Muscle layer of colon (tissue), 2 donors: ENCODE results near the gene GABBR1.

Source experiments
- H3K27ac ChIP-seq: one replicate; pipeline ENCODE4 v1.7.0; 2013; ENCODE audit warnings: low read depth, mild to moderate bottlenecking, low read length, moderate library complexity
- H3K27me3 ChIP-seq, 2 donors: one replicate each; pipeline ENCODE4 v1.7.0; 2013; ENCODE audit warnings: low read length in 2 of 2, mild to moderate bottlenecking in 2 of 2; ENCODE audit not compliant: insufficient read depth in 2 of 2, control insufficient read depth in 1 of 2
- H3K36me3 ChIP-seq: one replicate; pipeline ENCODE4 v1.7.0; 2013; ENCODE audit warnings: mild to moderate bottlenecking, low read length; ENCODE audit not compliant: insufficient read depth
- H3K4me1 ChIP-seq: one replicate; pipeline ENCODE4 v1.7.0; 2013; ENCODE audit warnings: mild to moderate bottlenecking, low read length; ENCODE audit not compliant: insufficient read depth
- H3K4me3 ChIP-seq, 2 donors: one replicate each; pipeline ENCODE4 v1.7.0; 2013; ENCODE audit warnings: low read length in 2 of 2, low read depth in 1 of 2, mild to moderate bottlenecking in 1 of 2, moderate library complexity in 1 of 2
- H3K9ac ChIP-seq: one replicate; pipeline ENCODE4 v1.7.0; 2013; ENCODE audit warnings: low read length
- H3K9me3 ChIP-seq: one replicate; pipeline ENCODE4 v1.7.0; 2013; ENCODE audit warnings: mild to moderate bottlenecking, low read length
- donor health status: abdominal sarcoma.
- donor health status: Adenocarcinoma of cecum.

Gene GABBR1

DNA sequence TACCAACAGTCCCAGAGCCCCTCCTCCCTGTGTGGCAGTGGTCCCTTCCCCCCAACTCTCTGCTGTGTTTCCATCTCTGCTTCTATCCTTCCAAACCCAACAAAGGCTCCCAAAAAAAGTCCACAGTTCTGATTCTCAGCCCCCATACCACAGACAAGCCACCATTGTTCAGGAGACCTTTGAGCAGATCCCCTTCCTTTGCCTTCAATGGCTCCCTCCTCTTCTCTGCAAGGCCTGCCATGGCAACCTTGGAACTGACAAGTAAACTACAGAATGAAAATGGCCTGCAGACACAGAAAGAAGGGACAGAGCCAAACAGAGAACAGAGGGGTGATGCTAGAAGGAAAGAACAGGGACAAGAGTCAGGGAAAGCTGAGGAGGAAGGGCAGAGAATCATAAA is 24.9 kb downstream of the GABBR1 start:
- no peak overlapping the region for H3K9ac ChIP-seq
- H3K27ac ChIP-seq: no peak overlapping the region
- no peaks in the 10 kb centered on the region for H3K4me1 ChIP-seq
- peaks cover 84% of the 10 kb centered on the region for H3K36me3 ChIP-seq
- no peaks in the 10 kb centered on the region for H3K9me3 ChIP-seq
- H3K4me3 ChIP-seq: no peak overlapping the region
- H3K27me3 ChIP-seq: no peaks in the 10 kb centered on the region

DNA sequence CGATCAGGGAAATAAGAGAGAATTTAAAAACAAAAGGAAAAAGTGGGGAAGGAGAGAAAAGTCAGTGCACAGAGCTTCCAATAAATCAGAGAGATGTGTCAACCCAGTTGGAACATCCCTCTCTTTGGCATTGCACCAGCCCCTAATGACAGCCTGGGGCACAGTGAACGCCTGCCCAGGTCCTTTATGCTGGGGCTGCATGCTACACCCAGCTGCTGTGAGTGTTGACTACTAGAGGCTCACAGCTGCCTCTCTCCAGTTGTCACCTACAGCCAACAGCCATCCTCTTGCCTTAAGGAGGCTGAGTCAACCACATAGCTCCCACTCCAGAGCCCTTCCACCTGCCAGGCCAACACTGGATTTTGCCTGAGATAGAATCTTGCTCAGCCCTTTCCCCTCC is 29.1 kb downstream of the GABBR1 start:
- no peak overlapping the region for H3K9ac ChIP-seq
- H3K36me3 ChIP-seq: peaks cover 64% of the 10 kb centered on the region
- H3K9me3 ChIP-seq: no peaks in the 10 kb centered on the region
- H3K27me3 ChIP-seq: no peaks in the 10 kb centered on the region
- no peaks in the 10 kb centered on the region for H3K4me1 ChIP-seq
- no peak overlapping the region for H3K27ac ChIP-seq
- no peak overlapping the region for H3K4me3 ChIP-seq

DNA sequence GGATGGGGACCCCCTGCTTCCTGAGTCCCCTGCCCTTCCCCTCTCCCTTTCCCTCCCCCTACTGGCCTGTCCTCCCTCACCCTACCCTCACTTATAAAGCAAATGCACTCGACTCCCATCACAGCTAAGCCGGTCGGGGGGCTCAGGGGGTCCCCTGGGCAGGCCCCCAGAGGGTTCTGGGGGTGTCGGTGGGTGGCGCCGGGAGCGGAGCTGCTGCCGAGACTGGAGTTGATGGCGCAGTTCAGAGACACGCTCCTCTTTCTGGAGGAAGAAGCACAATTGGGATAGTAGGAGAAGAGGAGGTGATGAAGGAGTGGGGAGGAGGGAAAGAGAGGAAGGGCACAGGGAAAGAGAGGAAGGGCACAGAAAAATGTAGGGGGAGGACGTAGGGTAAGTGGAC is 29.5 kb downstream of the GABBR1 start:
- no peaks in the 10 kb centered on the region for H3K4me1 ChIP-seq
- no peaks in the 10 kb centered on the region for H3K9me3 ChIP-seq
- H3K9ac ChIP-seq: no peak overlapping the region
- no peaks in the 10 kb centered on the region for H3K27me3 ChIP-seq
- no peak overlapping the region for H3K27ac ChIP-seq
- H3K36me3 ChIP-seq: peaks cover 59% of the 10 kb centered on the region
- no peak overlapping the region for H3K4me3 ChIP-seq

DNA sequence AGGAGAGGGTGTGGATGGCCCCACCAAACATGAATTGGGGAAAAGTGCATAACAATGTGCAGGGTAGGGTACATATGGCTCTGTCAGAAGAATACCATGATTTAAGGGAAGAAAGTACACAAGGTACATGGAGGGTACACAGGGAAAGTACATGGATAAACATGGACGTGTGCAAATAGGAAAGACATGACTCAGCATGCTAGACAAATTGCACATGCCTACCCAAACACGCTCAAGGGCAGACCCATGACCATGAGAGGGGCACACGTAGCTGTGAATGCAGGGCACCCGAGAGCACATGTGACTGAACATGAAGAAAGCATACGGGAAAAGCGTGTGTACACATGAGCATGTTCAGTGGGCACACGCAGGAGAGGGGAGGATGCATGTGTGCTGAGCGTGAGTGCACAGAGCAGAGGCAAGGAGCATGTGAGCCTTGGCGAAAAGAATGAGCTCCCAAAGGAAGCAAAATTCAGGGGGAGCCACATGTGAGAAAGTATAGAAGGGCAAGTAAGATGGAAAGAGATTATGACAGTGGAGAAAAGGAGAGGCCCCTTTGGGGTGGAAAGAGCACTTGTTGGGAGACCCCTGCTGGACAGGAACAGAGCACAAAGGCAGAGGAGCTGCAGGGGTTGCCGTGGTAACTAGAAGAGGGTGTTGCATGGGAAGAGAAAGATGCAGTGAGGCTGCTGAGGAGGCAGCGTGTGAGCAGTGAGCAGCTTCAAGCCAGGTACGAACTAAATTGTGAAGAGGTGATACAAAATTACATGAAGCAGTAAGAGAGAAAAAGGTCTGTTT is 30.2 kb downstream of the GABBR1 start:
- Histone ChIP-seq H3K4me1 (no peaks in the 10 kb centered on the region), H3K27me3 (no peaks in the 10 kb centered on the region), H3K36me3 (peaks cover 52% of the 10 kb centered on the region), H3K9me3 (no peaks in the 10 kb centered on the region), H3K9ac (no peak overlapping the region), H3K27ac (no peak overlapping the region), H3K4me3 (no peak overlapping the region)

DNA sequence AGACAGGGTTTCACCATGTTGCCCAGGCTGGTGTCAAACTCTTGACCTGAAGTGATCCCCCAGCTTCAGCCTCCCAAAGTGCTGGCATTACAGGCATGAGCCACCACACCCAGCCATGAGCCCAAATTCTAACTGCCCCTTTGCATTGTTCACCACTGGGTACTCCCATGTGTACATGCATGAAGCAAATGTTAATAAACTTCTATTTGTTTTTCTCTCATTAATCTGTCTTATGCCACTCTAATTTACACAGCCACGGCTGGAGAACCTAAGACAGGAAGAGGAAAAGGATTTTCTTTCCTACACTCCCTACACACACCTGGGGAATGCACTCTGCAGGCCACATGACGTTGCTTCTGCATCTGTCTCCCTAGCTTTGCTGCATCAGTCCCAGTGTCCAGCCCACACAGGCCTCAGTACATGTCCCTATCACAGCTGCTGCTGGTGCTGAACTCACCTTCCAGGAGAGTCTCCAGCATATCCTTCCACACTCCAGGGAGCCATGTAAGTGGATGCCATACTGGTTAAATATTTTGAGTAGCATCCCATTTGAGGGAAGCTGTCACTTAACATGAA is 34.7 kb downstream of the GABBR1 start:
- Histone ChIP-seq H3K36me3 (peaks cover 13% of the 10 kb centered on the region), H3K9ac (no peak overlapping the region), H3K27ac (no peak overlapping the region), H3K9me3 (no peaks in the 10 kb centered on the region), H3K4me1 (no peaks in the 10 kb centered on the region), H3K27me3 (no peaks in the 10 kb centered on the region), H3K4me3 (no peak overlapping the region)

DNA sequence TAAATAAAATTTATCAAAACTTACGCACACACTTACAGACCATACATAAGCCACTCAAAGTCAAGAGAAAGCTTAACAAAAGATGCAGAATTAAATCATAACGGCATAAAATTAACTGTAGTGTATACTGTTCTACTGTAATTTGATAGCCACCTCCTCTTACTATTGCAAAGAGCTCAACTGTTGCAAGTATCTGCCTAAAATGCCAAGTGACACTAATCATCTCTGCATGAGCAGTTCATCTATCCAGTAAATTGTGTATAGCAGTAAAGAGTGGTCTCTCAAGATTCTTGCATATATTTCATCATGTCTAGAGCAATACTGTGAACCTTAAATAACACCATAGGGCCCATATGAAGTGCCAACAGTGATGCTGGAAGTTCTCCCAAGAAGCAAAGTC is 35.8 kb downstream of the GABBR1 start:
- Histone ChIP-seq H3K4me1 (no peaks in the 10 kb centered on the region), H3K27ac (no peak overlapping the region), H3K27me3 (no peaks in the 10 kb centered on the region), H3K36me3 (peaks cover 3% of the 10 kb centered on the region), H3K4me3 (no peak overlapping the region), H3K9me3 (no peaks in the 10 kb centered on the region), H3K9ac (no peak overlapping the region)

DNA sequence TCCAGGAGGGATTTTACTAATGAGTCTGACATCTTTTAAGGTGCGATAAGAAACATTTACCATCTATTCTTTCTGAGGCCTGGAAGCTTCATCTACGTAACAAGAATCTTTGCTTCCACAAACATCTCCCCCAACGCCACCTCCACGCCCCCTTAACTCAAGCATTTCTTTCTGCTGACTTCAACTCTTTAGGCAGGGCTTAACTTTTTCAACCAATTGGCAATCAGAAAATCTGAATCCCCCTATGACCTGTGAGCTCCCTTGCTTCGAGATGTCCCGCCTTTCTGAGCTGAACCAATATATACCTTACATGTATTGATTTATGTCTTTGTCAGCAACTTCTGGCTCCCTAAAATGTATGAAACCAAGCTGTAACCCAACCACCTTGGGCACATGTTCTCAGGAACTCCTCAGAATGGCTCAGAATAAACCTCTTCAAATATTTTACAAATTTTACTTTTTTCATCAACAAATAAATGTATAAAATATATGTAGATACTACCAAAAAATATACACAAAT is 36.5 kb downstream of the GABBR1 start:
- H3K36me3 ChIP-seq: no peaks in the 10 kb centered on the region

DNA sequence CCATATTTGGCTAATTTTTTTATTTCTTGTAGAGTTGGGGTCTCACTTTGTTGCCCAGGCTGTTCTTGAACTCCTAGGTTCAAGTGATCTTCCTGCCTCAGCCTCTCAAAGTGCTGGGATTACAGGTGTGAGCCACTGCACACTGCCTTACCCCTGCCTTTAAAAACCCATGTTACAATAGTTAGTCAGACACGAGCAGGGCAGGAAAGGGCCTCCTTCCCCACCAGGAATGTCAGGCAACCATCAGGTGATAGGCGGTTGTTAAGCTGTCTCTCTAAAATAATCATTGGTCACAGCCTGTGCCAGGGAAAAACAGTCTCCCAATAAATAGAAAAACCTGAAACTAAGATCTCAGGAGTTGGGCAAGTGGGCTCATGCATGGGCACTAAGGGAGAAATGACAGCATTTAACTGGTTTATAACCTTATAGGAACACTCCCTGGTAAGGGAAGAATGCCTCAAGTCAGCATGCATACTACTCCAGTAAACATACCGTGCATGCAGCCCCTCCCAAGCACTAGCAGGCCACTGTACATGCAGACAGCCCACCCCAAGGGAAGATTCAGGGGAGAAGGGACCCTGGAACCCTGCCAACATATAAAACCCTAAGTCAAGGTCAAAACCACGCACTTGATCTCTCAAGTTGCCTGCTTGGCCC is 39.7 kb downstream of the GABBR1 start:
- H3K9me3 ChIP-seq: no peaks in the 10 kb centered on the region
- H3K4me3 ChIP-seq: no peak overlapping the region
- no peak overlapping the region for H3K9ac ChIP-seq
- H3K27ac ChIP-seq: no peak overlapping the region
- H3K27me3 ChIP-seq: no peaks in the 10 kb centered on the region
- H3K4me1 ChIP-seq: no peaks in the 10 kb centered on the region
- no peaks in the 10 kb centered on the region for H3K36me3 ChIP-seq

More for the DNA sequence above, 36.5 kb downstream of the GABBR1 start:
- no peaks in the 10 kb centered on the region for H3K27me3 ChIP-seq
- no peaks in the 10 kb centered on the region for H3K9me3 ChIP-seq
- no peak overlapping the region for H3K27ac ChIP-seq
- no peaks in the 10 kb centered on the region for H3K4me1 ChIP-seq
- no peak overlapping the region for H3K9ac ChIP-seq
- H3K4me3 ChIP-seq: no peak overlapping the region

DNA sequence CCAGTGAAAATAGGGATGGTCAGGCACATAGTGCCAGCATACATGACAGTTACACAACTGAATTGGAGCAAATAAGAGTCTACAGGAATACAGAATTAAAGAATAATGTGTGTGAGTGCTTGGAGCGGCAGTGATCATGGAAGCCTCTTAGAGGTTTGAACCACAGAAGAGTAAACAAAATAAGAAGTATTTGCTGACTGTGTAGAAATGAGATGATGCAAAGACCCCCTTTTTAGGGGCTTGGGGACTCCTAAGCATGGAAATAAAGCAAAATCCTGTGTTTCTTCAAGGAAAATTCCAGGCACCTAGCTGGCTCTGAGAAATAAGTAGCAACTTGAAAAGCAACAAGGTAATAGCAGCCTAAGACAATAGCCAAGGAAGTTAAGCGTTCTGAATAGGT is 41.3 kb downstream of the GABBR1 start:
- Histone ChIP-seq H3K9ac (no peak overlapping the region), H3K27me3 (no peaks in the 10 kb centered on the region), H3K9me3 (no peaks in the 10 kb centered on the region), H3K4me1 (no peaks in the 10 kb centered on the region), H3K36me3 (no peaks in the 10 kb centered on the region), H3K27ac (no peak overlapping the region), H3K4me3 (no peak overlapping the region)

DNA sequence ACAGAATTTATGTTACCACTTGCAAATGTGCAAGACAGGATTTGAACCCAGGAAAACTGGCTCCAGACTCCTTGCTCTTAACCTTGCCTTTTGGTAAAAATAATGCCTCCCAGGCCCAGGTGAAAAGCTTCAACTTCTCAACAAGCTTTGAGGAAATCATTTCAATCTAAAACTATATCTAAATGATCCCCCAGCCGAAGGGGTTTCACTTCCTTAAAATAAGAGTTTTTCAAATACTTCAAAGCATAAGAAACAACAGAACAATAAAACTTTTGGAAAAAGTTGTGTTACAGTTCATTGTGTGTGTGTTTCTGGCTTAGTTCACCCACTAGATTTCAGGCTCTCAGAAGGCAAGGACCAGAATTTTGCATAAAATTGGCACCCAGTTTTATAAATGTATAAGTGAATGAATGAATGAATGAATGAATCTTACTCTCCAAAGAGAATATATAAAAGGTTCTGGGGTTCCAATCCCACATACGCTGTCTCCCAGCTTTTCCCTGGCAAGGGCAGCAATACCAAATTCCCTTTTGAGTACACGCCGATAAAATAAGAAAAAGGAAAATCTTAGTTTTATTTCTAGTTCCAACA is 42.7 kb downstream of the GABBR1 start:
- no peak overlapping the region for H3K9ac ChIP-seq
- H3K36me3 ChIP-seq: no peaks in the 10 kb centered on the region
- no peak overlapping the region for H3K4me3 ChIP-seq
- no peaks in the 10 kb centered on the region for H3K9me3 ChIP-seq
- H3K27me3 ChIP-seq: no peaks in the 10 kb centered on the region
- H3K27ac ChIP-seq: no peak overlapping the region
- no peaks in the 10 kb centered on the region for H3K4me1 ChIP-seq

DNA sequence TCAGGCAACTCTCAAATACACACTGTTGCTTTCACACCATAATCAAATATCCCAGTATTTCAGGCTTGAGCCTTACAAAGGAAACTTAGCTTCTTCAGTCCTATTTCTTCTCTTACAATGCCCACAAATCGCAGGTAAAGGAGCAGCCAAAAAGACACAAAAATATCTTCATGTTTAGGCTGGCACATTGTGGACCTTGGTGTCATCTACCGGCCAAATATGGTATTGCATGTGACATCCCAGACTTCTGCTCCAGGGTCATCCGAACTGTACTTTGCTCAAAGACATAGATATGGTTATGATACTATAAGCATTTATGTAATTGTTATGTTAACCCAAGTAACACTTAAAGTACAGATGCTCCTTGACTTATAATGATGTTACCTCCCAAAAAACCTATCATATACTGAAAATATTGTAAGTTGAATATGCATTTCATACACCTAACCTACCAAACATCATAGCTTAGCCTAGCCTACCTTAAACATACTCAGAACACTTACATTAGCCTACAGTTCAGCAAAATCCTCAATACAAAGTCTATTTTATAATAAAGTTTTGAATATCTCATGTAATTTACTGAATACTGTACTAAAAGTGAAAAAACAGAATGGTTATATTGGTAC is 43.4 kb downstream of the GABBR1 start:
- Histone ChIP-seq H3K4me1 (no peaks in the 10 kb centered on the region), H3K27ac (no peak overlapping the region), H3K9ac (no peak overlapping the region), H3K27me3 (no peaks in the 10 kb centered on the region), H3K36me3 (no peaks in the 10 kb centered on the region), H3K9me3 (no peaks in the 10 kb centered on the region), H3K4me3 (no peak overlapping the region)
